ENCODE measurements around the gene CEP95.
"Not testable (repeated sequence)": the region's sequence is repeated elsewhere in the genome, so short reads cannot be mapped to it uniquely, and the experiment has no call there.

CEP95 gene

GRCh38 chr17:64573214-64573613 lies 66.4 kb downstream of the CEP95 start:
- ChIA-PET CTCF (no interaction called here), POLR2A (no interaction called here)
- no peak overlapping the region for H3K4me3 ChIP-seq (ENCODE audit: low read depth, low read length)
- TF ChIP-seq CTCF (IDR thresholded peaks at IDR 0.05; ENCODE audit: insufficient read depth, low read length, missing control alignments): no peak
- DNase-seq (ENCODE audit: low read depth, low spot score): no peak

GRCh38 chr17:64574646-64575045 lies 67.9 kb downstream of the CEP95 start:
- no peak for TF ChIP-seq CTCF (IDR thresholded peaks at IDR 0.05; ENCODE audit: insufficient read depth, low read length, missing control alignments)
- ChIA-PET POLR2A (no interaction called here), CTCF (interaction anchor here (1.1 to 1.3 kb wide), 2 partner anchors 27 to 159 kb away, joined by 3 read pairs; no protein-coding TSS in a partner anchor)
- no peak overlapping the region for H3K4me3 ChIP-seq (ENCODE audit: low read depth, low read length)
- DNase-seq (ENCODE audit: low read depth, low spot score): no peak

GRCh38 chr17:64575431-64575830 lies 68.7 kb downstream of the CEP95 start:
- POLR2A ChIA-PET: no interaction called here
- no peak overlapping the region for H3K4me3 ChIP-seq (ENCODE audit: low read depth, low read length)
- DNase-seq (ENCODE audit: low read depth, low spot score): no peak
- TF ChIP-seq CTCF (IDR thresholded peaks at IDR 0.05; ENCODE audit: insufficient read depth, low read length, missing control alignments): no peak
- CTCF ChIA-PET: interaction anchor here (0.8 to 1.3 kb wide), 5 partner anchors 10 to 158 kb away, joined by 3 to 6 read pairs (median 3); no protein-coding TSS in a partner anchor

- CTCF ChIA-PET: interaction anchor here (1.2 kb wide), 1 partner anchor 12 kb away, joined by 3 read pairs; no protein-coding TSS in a partner anchor
- DNase-seq (ENCODE audit: low read depth, low spot score); POLR2A ChIA-PET; H3K4me3 ChIP-seq (ENCODE audit: low read depth, low read length): not testable (repeated sequence)
Observed at GRCh38 chr17:64577025-64577424, 70.2 kb downstream of the CEP95 start.

GRCh38 chr17:64579917-64580316 lies 73.1 kb downstream of the CEP95 start:
- CTCF ChIA-PET: interaction anchor here (1.4 to 1.7 kb wide), 2 partner anchors 14 to 70 kb away, joined by 3 to 4 read pairs; no protein-coding TSS in a partner anchor
- POLR2A ChIA-PET: interaction anchor here (0.5 kb wide), 1 partner anchor 22 kb away, joined by 3 read pairs; no protein-coding TSS in a partner anchor
- TF ChIP-seq CTCF (IDR thresholded peaks at IDR 0.05; ENCODE audit: insufficient read depth, low read length, missing control alignments): no peak
- H3K4me3 ChIP-seq (ENCODE audit: low read depth, low read length): no peak overlapping the region
- no peak for DNase-seq (ENCODE audit: low read depth, low spot score)

- H3K4me3 ChIP-seq (ENCODE audit: low read depth, low read length): no peak overlapping the region
- CTCF ChIA-PET: interaction anchor here (1.4 to 1.7 kb wide), 2 partner anchors 13 to 69 kb away, joined by 3 to 4 read pairs; no protein-coding TSS in a partner anchor
- no peak for DNase-seq (ENCODE audit: low read depth, low spot score)
- POLR2A ChIA-PET: no interaction called here
- no peak for TF ChIP-seq CTCF (IDR thresholded peaks at IDR 0.05; ENCODE audit: insufficient read depth, low read length, missing control alignments)
Observed at GRCh38 chr17:64580384-64581315, 73.9 kb downstream of the CEP95 start.

All from AG04449 (cell line).